HG03060 (cell line): ENCODE results near the gene TNRC6C.

Experiments
- ATAC-seq: cut with Tn5 transposase; IDR thresholded peaks from one replicate; pipeline ENCODE4 v1.9.1; 2021; ENCODE audit warnings: low read depth, moderate number of reproducible peaks; ENCODE audit not compliant: unreplicated experiment

Gene TNRC6C

DNA sequence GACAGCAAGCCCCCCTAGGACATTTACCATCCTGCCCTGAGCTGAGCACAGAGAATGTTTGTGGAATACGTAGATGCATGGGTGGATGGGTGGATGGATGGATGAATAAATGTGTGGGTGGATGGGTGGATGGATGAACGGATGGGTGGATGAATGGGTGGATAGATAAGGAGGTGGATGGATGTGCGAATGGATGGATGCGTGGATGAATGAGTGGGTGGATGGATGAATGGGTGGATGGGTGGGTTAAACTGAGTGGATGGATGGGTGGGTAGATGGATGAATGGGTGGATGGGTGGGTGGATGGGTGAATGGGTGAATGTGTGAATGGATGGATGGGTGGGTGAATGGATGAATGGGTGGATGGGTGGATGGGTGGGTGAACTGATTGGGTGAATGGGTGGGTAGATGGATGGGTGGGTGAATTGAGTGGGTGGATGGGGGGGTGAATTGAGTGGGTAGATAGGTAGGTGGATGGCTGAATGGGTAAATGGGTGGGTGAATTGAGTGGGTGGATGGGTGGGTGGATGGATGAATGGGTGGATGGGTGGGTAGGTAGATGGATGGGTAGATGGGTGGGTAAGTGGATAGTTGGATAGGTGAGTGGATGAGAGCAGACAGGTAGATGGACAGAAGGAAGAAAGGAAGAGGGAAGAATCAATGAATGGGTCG, 164.9 kb downstream of the TNRC6C start:
- ATAC-seq = no peak

DNA sequence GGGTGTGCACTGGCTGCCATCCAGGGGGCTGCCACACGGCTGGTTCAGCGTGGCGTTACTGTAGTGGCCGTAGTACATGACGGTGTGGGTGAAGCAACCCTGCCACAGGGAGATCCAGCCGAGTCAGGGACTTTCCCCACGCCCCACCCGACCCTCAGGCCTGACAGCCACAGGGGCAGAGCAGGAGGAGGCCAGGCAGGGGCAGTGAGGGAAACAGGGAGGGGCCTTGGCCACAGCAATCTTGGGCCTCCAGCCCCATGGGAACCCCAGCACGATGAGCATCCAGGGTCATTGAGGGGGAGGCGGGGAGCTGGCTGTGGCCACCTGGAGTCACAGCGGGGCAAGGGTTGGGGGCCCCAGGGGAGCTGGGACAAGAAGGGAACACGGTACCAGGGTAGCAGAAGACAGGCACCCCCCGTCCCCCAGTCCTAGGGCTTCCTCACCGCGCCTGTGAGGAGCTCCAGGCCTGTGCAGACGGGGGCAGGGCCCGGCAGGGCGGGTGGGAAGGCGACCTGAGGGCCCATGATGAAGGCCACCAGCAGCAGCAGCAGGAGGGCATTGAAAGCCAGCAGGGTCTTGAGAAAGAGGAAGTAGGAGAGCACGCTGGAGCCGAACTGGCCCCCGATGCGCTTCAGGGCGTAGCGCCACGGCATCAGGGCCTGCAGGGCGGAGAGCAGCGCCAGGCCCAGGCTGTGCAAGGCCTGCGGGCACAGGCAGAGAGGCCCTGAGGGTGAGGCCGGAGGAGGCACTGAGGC, 165.8 kb downstream of the TNRC6C start:
- ATAC-seq = no peak

DNA sequence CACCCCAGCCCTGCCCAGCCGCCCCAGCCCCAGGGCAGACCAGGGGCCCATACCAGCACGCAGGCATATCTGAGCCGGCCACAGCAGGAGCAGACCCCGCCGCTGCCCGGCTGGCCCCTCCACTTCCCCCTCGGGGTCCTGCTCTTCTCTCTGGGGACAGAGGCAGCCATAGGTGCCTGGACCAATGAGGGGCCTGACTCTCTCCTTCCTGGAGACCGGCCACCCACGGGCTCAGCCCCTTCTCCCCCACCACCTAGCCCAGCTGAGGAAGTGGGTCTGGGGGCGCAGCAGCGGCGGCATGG, 166.3 kb downstream of the TNRC6C start:
- ATAC-seq = no peak

DNA sequence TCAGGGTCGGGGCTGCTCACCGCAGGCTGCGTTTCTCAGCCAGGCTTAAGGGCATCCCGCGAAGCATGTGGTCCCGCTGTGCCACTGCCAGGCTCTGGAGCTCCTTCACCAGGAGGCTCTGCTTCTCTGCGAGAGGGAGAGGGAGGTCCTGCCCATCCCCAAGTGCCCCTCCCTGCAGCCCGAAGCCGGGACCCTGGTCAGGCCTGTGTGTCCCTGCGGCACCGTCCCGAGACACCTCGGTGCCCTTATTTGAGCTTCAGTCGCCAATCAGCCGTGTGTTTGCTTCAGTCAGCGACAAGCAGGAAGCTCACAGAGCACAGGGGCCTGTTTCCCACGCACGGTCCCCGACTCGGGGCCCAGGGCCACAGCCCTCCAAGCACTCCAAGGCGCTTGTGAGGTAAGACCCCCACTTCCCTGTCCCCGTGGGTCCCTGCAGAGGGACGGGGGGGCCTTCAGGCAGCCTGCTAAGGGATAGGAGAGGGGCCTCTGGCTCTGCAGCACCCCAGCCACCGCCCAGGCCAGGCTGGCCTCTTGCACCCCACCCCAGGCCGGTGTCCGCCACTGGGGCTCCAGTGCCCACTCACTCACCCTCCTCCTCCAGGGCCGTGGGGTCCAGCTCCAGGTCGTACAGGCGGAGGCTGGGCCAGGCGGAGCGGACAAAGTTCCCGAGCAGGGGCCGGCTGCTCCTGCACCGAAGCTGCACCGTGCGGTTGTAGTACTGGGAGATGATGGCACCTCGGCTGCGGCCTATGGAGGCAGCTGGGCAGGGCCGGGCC, 166.8 kb downstream of the TNRC6C start:
- no peak for ATAC-seq

DNA sequence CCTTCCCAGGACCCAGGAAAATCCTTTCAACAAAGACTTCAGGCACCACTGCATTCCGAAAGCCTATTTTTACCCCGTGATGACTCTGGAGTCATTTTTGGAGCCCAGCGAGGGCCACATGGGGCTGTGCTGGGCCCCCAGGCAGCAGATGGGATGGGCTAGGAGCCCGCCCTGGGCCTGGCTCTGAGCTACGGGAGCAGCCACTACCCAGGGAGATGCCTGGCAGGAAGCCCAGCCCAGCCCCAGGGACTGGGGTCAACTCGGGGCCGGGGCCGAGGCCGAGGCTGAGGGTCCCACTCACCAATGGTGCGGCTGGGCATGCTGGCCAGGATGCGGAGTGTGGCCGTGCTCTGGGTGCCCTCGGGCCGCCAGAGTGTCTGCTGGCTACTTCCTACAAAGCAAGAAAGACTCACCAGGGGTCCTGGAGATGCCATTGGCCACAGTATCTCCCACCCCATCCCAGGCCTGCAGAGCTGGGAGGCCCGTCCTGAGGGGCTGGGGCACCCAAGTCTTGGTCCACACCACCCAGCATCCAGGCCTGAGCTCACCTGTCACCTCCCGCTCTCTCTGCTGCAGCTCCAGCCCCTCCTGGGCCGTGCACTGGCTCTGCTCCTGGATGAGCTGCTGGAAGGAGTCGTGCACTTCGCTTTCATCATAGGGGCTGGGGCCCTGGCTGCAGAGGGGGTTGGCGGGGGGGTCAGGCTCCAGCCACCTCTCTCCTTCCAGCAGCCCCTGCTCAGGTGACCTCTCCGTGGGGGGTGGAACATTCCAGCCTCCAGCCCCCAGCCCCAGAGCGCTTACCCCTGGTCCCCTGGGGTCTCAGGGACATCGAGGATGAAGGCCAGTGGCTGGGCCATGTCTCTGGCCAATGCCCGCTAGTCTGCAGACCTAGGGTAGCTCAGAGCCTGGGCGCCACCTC, 167.7 kb downstream of the TNRC6C start:
- no peak for ATAC-seq

DNA sequence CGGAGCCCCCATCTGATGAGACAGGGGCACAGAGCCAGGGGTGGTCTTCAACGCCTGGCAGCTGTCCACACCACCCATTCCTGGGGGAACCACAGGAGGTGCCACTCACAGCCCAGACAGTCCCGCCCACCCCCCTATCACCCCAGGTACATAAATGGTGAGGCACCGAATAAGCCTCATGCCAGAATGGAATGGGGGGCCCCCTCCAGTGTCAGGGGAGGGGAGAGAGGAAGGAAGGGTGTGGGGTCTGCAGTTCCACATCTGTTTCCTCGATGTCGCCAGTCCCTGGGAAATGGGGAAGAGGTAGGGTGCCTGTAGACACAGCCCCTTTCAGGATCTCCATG, 168.4 kb downstream of the TNRC6C start:
- ATAC-seq = no peak

DNA sequence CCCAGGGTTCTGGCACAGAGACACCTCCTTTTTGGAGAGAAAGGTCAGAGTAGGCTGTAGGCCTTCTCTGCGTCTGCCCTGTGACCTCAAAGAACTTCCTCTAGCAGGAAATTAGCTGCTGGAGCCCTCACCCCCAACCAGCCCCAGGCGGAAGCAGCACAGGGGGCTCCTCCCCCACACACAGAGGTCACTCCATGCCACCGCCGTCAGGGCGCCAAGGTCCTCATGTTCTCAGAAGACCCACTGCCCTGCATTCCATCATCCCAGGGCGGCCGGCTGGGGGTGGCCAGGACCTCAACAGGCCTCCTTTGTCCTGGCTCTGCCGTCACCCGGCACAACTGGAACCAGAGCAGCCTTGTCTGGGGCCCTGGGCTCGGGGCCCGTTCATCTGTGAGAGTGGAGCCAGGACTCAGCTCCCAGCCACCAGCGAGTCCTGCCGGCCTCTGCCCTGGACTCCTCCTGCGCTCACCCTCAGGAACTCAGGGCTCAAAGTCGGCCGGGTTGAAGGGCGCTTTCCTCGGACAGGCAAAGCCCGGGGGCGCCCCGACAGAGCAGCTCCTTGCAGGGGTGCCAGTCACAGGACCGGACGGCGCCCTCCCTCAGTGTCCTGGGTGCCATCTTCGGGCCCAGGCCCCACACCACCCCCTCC, 168.9 kb downstream of the TNRC6C start:
- ATAC-seq = no peak

DNA sequence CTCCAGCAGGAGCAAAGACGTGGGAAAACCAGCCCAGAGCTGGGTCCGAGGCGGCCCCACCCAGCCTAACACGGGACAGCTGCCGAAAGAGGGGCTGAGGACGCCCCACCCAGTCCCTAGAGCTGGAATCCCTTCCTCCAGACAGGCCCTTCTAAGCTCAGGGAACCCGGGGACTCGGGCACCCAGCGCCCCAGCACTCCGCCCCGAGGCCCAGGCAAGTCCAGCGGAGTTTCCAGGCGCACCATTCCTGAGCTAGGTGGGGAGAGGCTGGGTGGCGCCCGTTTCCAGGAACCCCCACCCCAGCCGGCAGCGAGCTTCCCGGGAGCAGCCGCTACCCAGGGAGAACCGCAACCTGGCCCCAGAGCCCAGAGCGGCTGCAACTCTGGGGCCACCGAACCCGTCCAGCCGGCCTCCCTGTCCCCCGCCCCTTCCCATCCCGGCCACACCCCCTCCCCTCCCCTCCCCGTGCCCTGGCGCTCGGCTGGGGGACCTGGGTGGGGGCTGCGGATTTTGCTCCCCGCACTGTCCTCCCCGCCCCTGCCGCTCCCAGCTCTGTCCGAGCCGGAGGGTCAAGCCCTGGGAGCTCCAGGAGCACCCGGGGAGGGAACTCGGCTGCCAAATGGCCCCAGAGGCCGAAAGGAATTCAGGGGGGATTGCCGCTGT, 169.5 kb downstream of the TNRC6C start:
- ATAC-seq = no peak

DNA sequence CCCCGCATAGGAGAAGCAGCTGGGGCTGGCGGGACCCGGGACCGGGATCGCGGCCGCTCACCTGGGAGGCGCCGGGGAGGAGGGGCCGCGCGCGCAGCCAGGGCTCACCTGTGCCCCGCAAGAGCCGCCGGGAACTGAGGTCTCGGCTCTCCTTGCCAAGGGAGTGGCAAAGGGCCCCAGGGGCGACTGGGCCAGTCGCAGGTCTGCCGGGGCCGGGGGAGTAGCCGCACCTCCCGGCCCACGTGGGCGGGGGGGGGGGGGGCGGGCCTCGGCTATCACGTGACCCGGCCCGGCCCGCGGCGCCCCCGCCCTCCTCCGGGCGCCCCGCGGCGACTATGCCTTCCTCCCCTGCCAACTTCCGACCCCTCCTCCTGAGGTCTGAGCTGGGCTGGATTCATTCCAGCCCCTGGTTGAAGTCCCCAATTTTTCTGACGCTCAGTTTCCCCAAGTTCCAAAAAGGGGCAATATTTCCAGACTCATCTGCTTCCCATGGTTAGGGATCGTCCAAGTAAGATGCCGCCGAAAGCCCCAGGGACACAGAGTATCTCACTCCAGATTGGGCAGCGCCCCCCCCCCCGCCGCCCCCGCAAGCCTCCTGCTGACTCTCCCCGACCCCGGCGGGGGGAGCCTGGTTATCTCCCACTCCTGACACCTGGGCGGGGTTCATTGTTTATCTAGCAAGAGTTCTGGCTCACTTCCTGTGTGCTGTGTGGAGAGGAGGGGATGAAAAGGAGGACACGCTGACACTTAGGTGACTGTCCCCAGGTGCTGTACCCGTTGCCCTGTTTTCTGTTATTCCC, 170.2 kb downstream of the TNRC6C start, which contains the start of gene TMC6:
TMC6 (minus strand) TSS at position 205 of the 800 bp plus-strand sequence. CDS start 1,923 bp downstream, outside the sequence.
- no peak for ATAC-seq

DNA sequence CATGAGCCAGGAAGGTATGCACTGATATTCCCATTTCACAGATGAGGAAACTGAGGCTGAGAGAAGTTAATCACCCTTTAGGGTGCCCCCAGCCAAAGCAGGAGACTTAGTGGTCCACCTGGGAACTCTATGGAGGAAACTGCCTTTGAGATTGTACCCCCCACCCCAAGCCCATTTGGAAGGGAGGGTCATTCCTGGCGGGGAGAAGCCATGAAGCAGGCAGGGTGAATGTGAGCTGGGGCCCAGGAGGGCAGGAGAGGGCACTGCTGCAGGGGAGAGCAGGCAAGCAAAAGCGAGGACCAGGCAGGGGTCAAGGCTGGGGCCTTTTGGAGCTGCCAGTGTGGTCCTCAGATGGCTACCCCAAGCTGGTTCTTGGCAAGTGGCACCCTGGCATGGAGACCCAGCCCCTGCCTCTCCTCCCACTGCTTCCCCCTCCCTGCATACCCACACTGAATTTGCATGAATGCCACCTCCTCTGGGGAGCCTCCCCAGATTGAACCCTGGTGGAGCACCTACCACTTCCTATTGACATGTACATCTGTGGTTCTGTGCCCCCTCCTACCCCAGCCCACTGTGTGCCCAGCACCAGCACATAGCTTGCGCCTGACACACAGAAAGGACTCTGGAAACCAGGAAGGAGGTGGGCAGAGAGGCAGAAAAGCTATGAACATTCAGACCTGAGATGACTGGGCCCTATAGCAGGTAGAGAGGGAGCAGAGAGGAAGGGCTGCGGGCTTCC, 171.0 kb downstream of the TNRC6C start:
- no peak for ATAC-seq

DNA sequence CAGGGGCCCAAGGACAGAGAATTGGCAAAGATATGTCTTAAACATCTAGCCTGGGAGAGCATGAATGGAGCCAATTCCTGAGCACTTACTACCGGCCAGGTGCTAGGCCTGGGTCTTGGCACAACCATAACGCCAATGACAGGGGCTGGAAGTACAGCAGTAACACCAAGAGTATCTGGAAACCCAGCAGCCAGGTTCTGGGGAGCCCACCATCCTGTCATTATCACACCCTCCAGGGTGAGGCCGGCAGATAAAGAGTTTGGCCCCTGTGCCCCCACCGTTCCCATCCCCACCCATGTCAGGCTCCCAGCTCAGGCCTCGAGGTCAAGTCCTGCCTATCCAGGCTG, 171.6 kb downstream of the TNRC6C start:
- no peak for ATAC-seq

DNA sequence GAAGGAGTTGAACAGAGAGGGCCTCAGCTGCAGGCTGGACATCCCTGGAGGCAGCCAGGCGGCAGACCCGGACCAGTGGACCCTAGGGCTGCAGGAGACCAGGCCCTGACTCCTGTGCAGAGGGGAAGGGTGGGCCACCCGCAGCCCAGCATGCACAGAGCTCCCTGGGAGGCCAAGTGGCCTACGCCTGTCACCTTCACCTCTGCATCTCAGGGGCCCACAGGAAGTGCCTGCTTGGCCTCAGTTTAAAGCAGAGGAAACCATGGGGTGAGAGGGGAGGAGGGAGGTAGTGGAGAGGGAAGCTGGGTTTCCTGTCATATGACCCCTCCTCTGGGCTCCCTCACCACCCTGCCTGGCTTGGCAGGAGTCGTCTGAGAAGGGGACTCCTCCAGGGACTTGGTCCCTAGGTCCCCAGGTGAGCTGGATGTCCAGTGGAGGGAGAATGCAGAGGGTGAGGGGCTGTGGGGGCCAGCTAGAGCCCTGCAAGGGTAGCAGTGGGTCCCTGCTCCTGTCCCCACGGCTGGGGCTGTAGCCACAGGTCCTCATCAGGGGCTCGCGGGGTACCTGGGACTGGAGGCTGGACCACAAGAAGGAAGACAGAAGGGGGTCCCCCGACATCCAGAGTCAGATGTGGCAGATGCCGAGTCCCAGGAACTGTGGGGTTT, 172.1 kb downstream of the TNRC6C start, which contains the start of gene TMC8:
TMC8 (plus strand) TSS at position 335 of the 665 bp plus-strand sequence. CDS start 818 bp downstream, outside the sequence.
- ATAC-seq = no peak

DNA sequence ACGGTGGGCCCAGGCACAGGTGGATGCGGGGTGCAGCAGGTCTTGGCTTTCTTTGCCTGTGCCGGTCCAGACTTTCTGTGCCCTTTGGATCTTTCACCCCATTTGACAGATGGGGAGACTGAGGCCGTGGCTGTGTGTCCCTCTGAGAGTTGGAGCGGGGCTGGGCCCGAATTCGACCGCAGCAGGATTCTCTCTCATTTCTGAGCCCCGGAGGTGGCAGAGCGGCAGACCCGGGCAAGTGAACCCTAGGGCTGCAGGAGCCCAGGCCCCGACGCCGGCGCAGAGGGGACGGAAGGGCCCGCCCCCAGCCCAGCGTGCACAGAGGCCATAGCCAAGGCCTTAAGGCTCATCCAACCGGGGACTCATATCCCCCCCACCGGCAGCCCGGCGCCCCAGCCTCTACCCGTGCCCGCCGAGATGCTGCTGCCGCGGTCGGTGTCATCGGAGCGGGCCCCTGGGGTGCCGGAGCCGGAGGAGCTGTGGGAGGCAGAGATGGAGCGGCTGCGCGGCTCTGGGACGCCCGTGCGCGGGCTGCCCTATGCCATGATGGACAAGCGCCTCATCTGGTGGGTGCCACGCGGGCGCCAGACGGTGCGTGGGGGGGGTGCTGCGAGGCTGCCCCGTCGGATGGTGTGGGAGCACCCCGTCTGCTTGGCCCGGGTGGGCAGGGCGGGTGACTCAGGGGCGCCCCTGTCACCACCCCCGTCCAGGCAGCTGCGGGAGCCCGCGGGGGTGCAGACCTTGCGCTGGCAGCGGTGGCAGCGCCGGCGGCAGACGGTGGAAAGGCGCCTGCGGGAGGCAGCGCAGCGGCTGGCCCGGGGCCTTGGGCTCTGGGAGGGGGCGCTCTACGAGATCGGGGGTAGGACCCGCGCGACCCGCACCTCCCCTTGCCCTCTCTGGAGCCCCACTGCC, 172.9 kb downstream of the TNRC6C start:
- no peak for ATAC-seq

DNA sequence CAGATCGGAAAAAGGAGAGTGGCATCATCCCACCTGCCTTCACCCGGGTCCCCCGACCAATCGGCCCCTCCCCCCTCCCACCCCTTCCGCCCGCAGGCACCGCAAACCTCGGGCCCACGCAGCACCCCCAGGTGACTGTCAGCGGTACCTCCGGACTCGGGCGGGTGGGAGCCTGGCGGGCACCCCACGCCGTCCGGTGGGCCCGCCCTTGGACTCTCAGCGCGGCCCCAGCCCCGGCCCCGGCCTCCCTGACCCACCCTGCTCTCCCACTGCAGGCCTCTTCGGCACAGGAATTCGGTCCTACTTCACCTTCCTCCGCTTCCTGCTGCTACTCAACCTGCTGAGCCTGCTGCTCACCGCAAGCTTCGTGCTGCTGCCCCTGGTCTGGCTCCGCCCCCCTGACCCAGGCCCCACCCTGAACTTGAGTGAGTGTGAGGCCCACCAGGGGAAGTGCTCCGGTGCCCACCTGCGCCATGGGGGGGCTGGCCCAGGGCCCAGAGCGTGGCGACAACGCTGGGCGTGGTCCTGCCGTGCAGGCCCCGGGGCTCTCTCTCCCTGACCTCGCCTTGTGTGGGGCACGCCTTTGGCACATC, 173.7 kb downstream of the TNRC6C start:
- ATAC-seq = no peak

DNA sequence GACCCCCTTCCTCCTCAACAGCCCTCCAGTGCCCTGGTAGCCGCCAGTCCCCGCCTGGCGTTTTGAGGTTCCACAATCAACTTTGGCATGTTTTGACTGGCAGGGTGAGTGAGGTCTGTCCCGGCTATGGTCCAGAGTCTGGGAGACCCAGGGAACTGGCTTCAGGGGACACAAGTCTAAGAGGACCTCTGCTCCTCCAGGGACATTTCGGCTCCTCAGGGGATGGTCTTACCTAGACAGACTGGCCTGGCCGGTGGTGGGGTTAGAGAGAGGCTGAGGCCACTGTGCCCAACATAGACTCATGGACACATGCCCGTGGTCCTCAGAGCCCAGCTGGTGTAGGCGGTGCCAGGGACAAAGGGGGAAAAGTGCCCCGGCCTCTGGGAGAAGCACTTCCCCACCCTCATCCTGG, 174.3 kb downstream of the TNRC6C start:
- no peak for ATAC-seq
